Measurements from ENCODE around the gene XCR1. TPM values are rescaled to one million over a fixed set of nuclear protein-coding genes. Genes with fewer than 3 reads are reported as not detected.

XCR1 gene
- total RNA-seq: under 1 TPM; 0.18 to 0.43 TPM
- polyA plus RNA-seq: 1 to 10 TPM in 1 of 2 donors, under 1 TPM in 1; 0.04 to 1.1 TPM
- long read RNA-seq, donor 1: 0 reads
- long read RNA-seq, donor 2, full-length matches to known transcripts: 1 of 1 reads
- long read RNA-seq, donor 2, partial matches to known transcripts: 0 of 1 reads
- long read RNA-seq, donor 2, other reads (novel, unspliced or antisense): 0 of 1 reads
- long read RNA-seq, donor 3: 0 reads
- long read RNA-seq, donor 4: 0 reads
- long read RNA-seq, donor 5: 0 reads

- Histone ChIP-seq H3K4me1 (ENCODE audit: control insufficient read depth in 5 of 5, insufficient read depth in 5 of 5, low read length in 5 of 5) (no peaks in the 10 kb centered on the region), H3K9me3 (ENCODE audit: control insufficient read depth in 4 of 4, insufficient read depth in 3 of 4, low read length in 3 of 4) (peaks cover 0 to 10% (median 5%) of the 10 kb centered on the region in 4 donors), H3K9ac (ENCODE audit: insufficient read depth in 1 of 2, low read length in 2 of 2) (no peak within 1 kb of the TSS), H3K4me3 (no peak within 1 kb of the TSS), H3K27ac (ENCODE audit: low read depth in 1 of 2, low read length in 1 of 2) (no peak within 1 kb of the TSS), H3K36me3 (ENCODE audit: control insufficient read depth in 4 of 4, insufficient read depth in 4 of 4, low read length in 4 of 4) (no peaks in the 10 kb centered on the region), H3K27me3 (ENCODE audit: control insufficient read depth in 3 of 3, insufficient read depth in 3 of 3, low read length in 2 of 3) (no peaks in the 10 kb centered on the region)
- WGBS, 2 donors: 95% methylated on average over 3 of the region's 3 CpGs
- no peak for ATAC-seq (ENCODE audit: insufficient read depth, low FRiP score)
- no peak for DNase-seq
- TF ChIP-seq, protein P1, sequence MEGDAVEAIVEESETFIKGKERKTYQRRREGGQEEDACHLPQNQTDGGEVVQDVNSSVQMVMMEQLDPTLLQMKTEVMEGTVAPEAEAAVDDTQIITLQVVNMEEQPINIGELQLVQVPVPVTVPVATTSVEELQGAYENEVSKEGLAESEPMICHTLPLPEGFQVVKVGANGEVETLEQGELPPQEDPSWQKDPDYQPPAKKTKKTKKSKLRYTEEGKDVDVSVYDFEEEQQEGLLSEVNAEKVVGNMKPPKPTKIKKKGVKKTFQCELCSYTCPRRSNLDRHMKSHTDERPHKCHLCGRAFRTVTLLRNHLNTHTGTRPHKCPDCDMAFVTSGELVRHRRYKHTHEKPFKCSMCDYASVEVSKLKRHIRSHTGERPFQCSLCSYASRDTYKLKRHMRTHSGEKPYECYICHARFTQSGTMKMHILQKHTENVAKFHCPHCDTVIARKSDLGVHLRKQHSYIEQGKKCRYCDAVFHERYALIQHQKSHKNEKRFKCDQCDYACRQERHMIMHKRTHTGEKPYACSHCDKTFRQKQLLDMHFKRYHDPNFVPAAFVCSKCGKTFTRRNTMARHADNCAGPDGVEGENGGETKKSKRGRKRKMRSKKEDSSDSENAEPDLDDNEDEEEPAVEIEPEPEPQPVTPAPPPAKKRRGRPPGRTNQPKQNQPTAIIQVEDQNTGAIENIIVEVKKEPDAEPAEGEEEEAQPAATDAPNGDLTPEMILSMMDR (IDR thresholded peaks at IDR 0.05; ENCODE audit: control extremely low read depth, extremely low read depth): no peak
These were observed at the start of gene XCR1 for GRCh38 chr3:46027021-46027705. XCR1 (minus strand) TSS chr3:46027483; CDS start chr3:46021947, 5,536 bp downstream.

GRCh38 chr3:46076606-46077005, 49.3 kb upstream of the XCR1 start:
- Histone ChIP-seq H3K27me3 (ENCODE audit: control insufficient read depth in 3 of 3, insufficient read depth in 3 of 3, low read length in 2 of 3) (no peaks in the 10 kb centered on the region), H3K9ac (ENCODE audit: insufficient read depth in 1 of 2, low read length in 2 of 2) (no peak overlapping the region), H3K9me3 (ENCODE audit: control insufficient read depth in 4 of 4, insufficient read depth in 3 of 4, low read length in 3 of 4) (no peaks in the 10 kb centered on the region), H3K4me1 (ENCODE audit: control insufficient read depth in 5 of 5, insufficient read depth in 5 of 5, low read length in 5 of 5) (peaks cover 0 to 26% (median 8%) of the 10 kb centered on the region in 5 donors), H3K27ac (ENCODE audit: low read depth in 1 of 2, low read length in 1 of 2) (no peak overlapping the region), H3K4me3 (no peak overlapping the region), H3K36me3 (ENCODE audit: control insufficient read depth in 4 of 4, insufficient read depth in 4 of 4, low read length in 4 of 4) (no peaks in the 10 kb centered on the region)
- ATAC-seq (ENCODE audit: insufficient read depth, low FRiP score): no peak
- DNase-seq: no peak
- TF ChIP-seq, protein P1 (IDR thresholded peaks at IDR 0.05; ENCODE audit: control extremely low read depth, extremely low read depth): peak; percentile 10

GRCh38 chr3:46075816-46076215, 48.5 kb upstream of the XCR1 start:
- no peak overlapping the region for H3K27ac ChIP-seq (ENCODE audit: low read depth in 1 of 2, low read length in 1 of 2)
- no peaks in the 10 kb centered on the region for H3K36me3 ChIP-seq (ENCODE audit: control insufficient read depth in 4 of 4, insufficient read depth in 4 of 4, low read length in 4 of 4)
- H3K4me3 ChIP-seq: no peak overlapping the region
- TF ChIP-seq, protein P1 (IDR thresholded peaks at IDR 0.05; ENCODE audit: control extremely low read depth, extremely low read depth): no peak
- no peaks in the 10 kb centered on the region for H3K9me3 ChIP-seq (ENCODE audit: control insufficient read depth in 4 of 4, insufficient read depth in 3 of 4, low read length in 3 of 4)
- ATAC-seq (ENCODE audit: insufficient read depth, low FRiP score) (no peak), DNase-seq (no peak)
- H3K9ac ChIP-seq (ENCODE audit: insufficient read depth in 1 of 2, low read length in 2 of 2): no peak overlapping the region
- peaks cover 0 to 19% (median 1%) of the 10 kb centered on the region in 5 donors for H3K4me1 ChIP-seq (ENCODE audit: control insufficient read depth in 5 of 5, insufficient read depth in 5 of 5, low read length in 5 of 5)
- WGBS, 2 donors: 96 to 100% methylated on average over 1 of the region's 1 CpG
- H3K27me3 ChIP-seq (ENCODE audit: control insufficient read depth in 3 of 3, insufficient read depth in 3 of 3, low read length in 2 of 3): no peaks in the 10 kb centered on the region

All from lung (tissue), 16 donors.